ENCODE measurements around the gene IL2RG.

The IL2RG gene

DNA sequence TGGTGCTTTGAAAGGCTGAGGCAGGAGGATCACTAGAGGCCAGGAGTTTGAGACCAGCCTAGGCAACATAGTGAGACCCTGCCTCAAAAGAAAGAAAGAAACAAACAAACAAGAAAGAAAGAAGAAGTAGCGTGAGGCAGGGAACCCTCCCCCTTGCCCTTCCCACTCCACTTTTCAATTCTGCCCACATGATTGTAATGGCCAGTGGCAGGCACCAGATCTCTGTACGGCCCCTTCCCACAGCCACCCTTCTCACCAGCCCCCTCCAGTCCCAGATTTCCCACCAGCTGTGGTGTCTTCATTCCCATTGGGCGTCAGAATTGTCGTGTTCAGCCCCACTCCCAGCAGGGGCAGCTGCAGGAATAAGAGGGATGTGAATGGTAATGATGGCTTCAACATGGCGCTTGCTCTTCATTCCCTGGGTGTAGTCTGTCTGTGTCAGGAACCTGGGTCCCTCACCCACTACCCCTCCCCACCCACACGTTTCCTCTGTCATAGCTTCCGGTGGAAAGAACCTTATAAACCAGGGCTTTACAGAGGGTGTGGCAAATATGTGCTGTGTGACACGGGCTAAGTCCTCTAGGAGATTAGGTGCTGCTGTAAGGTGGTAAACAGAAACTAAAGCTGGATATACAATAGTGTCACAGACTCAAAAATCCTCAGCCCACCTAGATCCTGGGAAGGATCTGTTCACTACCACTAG lies at the start of gene IL2RG:
Gene IL2RG, minus strand, starts transcription at position 437 of the 703 bp plus-strand sequence. Its CDS starts 38 bp downstream, at position 399.
- DNase-seq (ENCODE audit: low read depth in 4 of 4, low spot score in 1 of 4), result peak; percentile 30 to 61 (median 48)

DNA sequence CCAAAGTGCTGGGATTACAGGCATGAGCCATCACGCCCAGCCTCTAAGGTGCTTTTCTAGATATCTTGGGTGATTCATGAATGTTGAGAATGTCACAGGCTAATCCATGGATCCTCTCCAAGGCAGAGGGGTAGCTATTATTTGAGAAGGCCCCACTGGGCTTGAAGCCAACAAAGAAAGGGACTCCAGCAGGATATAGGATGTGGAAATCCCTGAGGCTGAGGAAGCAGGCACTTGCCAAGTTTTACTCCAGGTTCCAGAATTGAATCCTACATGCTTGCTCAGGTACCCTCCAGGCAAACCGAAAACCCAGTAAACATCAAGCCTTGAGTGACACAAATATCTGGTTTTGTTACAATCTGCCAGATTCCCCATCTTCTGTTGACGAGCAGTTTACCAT lies 49.1 kb upstream of the IL2RG start:
- DNase-seq (ENCODE audit: low read depth in 4 of 4, low spot score in 1 of 4), result no peak

DNA sequence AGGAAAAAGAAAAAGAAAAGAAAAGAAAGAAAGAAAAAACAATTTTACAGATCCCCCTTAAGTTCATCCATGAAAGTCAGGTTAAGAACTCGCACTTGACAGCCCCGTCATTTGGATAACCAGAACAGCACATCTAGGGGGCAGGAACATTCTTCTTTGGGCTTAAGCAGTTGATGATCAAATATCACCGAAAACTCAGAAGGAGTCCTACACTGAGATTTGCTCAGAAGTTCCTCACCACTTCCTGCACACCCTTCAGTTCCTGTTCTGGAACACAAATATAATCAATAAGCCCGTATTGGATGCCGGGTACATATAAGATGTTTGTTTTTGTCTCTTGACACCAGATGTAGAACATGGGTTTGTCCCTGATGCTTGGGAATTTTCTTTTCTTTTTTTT lies 48.0 kb upstream of the IL2RG start:
- DNase-seq (ENCODE audit: low read depth in 4 of 4, low spot score in 1 of 4), result no peak

DNA sequence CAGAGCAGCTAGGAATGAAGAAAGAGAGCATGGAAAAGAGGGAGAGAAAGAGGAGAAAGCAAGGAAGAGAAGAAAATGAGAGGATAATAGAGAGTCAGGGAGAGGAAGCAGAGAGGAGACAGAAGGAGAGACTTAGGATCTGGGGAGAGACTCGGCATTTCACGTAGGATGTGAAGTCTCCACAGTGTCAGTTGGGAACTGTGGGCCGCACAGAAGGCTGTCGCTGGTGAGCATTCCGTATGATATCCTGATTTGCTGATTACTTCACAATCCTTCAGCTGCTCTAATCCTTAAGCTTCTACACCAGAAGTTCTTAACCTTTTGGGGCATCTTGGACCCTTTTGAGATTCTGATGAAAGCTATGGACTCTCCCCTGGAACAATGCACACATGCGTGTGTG lies 47.2 kb upstream of the IL2RG start:
- DNase-seq (ENCODE audit: low read depth in 4 of 4, low spot score in 1 of 4), result no peak

DNA sequence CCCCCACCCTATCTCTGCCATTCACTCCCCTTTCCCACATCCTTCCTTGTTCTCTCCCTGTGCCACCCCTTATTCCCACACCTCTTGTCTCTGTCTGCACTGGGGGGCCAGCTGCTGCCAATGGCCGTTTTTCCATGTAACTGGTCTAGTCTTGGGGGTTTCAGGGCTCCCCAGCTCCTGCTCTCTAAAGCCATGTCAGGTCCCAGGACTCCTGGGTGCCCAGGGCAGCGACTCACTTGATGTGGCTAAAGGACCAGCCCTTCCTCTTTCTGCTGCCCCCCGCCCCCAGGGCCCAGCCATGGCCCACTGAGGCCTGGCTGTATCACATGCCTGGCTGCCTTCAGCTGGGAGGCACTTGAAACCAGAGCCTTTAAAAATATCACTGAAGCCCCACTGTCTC lies 43.3 kb upstream of the IL2RG start:
- DNase-seq (ENCODE audit: low read depth in 4 of 4, low spot score in 1 of 4), result no peak

DNA sequence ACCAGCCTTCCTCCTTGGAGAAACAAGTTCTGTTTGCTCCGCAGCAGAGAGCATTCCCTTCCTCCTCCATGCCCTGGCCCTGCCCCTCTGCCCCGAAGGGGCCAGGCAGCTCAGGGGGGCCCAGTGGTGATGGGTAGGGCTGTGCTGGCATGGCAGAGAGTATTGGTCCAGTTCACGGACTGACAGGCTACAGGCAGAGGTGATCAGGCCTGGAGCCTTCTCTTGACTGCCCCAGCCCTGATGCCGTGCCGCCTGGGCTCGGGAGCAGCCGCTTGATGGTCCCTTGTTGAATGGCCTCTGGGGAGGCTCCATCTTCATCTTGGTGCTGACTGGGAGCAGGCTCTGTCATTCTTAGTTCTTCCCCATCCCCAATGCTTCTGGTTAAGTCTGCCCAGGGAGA lies 42.8 kb upstream of the IL2RG start:
- no peak for DNase-seq (ENCODE audit: low read depth in 4 of 4, low spot score in 1 of 4)

DNA sequence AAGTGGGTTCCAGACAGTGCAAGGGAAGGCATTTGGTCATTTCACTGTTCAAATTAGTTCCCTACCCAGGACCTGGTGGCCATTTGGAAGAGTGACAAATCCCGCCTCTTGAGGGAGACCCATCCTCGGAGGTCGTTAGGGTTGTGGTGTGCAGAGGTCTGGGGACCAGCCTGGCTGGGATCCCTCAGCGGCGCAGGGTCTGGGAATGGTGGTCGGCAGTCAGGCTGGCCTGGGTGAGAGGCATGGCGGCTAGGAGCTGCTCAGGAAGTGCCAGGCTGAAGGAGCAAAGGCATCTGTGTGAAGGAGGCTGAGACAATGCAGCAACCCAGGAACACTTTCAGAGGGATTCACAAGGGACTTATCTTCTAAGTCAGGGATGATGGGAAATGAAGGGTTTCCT lies 40.0 kb upstream of the IL2RG start:
- no peak for DNase-seq (ENCODE audit: low read depth in 4 of 4, low spot score in 1 of 4)

DNA sequence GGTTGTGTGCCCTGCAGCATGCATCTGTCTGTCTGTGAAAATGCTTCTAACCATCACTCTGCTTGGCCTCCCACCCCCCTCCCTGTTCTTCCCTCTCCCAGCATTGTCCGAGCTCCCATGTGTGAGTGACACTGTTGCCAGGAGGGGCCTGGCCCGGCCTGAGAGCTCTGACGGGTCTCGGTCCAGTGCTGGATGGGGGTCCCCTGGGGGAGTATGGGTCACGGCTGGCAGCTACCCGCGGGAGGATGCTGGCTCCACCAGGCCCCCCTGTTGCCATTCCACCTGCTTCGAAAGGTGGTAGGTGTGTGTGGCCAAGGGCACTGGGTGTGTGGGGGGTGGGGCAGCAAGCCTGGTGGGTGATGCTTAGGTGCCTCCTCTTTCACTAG lies 36.9 kb upstream of the IL2RG start:
- no peak for DNase-seq (ENCODE audit: low read depth in 4 of 4, low spot score in 1 of 4)

DNA sequence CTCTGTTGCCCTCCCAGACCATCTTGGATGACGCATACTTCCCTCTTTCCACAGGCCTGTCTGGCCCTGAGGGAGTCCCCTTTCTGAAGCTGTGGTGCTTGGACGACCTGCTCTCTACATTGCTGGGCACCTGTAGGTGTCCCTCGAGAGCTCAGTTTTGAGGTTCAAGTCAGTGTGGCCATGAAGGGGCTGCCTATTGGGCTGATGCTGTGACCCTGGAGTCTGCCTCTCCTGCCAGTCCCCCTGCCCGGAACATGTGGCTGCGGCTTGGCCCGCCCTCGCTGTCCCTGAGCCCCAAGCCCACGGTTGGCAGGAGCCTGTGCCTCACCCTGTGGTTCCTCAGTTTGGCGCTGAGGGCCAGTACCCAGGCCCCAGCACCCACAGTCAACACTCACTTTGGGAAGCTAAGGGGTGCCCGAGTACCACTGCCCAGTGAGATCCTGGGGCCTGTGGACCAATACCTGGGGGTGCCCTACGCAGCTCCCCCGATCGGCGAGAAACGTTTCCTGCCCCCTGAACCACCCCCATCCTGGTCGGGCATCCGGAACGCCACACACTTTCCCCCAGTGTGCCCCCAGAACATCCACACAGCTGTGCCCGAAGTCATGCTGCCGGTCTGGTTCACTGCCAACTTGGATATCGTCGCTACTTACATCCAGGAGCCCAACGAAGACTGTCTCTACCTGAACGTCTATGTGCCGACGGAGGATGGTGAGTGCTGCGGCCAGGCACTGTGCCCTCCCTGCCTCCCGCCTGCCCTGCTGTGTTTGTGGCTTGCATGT lies 36.3 kb upstream of the IL2RG start:
- no peak for DNase-seq (ENCODE audit: low read depth in 4 of 4, low spot score in 1 of 4)

DNA sequence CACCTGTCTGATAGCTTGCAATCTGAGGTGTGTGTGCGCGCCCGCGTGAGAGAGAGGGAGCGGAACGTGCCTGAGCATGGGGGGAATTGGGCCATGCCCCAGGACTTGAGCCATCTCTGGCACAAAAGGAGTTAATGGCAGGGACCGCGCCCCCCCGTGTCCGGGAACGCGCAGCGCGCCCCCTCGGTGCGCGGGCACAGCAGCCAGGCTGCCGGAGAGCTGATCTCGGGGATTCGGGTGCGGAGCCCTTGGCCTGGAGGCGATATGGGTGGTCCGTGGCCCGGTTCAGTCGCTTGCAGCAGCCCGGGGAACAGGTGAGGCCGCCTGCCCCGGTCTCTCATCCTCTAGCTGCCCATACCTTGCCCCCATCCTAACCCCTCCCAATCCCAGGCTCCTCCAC lies 33.3 kb upstream of the IL2RG start, which contains the start of gene NLGN3:
Gene NLGN3, plus strand, starts transcription at position 191 of the 400 bp plus-strand sequence. CDS start 2,909 bp downstream, outside the sequence.
- DNase-seq (ENCODE audit: low read depth in 4 of 4, low spot score in 1 of 4), result no peak

DNA sequence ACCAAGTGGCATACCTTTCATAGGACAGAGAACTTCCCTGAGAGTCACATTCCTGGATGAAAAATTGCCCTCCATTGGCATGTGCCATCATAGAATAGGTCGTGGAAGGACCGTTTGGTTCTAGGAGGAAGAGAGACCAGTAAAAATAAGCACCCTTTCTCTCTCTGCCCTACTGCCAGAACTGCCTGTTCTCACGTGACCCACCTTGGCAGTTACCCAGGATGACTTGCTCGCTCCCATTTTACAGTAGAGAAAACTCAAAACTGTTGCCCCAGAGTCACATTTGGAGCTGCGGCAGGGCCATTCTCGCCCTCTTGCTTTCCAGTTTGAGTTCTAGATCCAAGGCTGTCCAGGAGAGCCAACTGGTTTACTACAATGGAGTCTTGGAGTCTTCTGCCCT lies 32.1 kb upstream of the IL2RG start:
- DNase-seq (ENCODE audit: low read depth in 4 of 4, low spot score in 1 of 4), result no peak

DNA sequence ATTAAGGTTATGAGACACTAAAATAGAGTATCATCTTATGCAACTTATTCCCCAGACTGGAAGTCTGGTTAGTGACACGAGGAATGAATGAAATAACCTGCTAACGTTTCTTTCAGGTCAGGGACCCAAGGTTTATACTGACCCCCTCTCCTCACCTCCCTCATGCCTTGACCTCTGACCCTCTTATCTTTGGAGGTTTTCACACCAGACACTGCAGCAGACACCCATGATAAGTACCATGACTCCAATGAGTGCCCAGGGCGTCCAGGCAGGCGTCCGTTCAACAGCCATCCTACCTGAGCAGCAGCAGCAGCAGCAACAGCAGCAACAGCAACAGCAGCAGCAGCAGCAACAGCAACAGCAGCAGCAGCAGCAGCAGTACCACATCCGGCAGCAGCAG lies 29.1 kb upstream of the IL2RG start:
- DNase-seq (ENCODE audit: low read depth in 4 of 4, low spot score in 1 of 4), result no peak

DNA sequence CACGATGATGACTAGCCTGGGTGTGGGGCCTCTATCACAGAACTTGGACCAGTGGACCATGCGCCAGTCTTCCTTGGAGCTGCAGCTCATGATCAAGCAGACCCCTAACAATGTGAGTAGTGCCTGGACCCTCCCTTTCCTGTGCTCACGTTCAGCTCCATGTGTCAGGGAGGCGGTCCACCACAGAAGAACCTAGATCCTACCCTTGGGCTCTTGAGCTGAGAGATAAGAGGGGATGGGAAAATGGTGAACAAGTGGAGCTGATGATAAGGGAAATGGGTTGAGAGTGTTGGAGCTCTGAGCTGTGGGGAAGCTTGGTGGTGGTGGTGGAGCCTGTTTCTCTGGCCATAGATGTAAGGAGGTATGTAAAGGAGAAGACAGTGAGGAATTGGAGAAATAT lies 20.1 kb upstream of the IL2RG start:
- no peak for DNase-seq (ENCODE audit: low read depth in 4 of 4, low spot score in 1 of 4)

DNA sequence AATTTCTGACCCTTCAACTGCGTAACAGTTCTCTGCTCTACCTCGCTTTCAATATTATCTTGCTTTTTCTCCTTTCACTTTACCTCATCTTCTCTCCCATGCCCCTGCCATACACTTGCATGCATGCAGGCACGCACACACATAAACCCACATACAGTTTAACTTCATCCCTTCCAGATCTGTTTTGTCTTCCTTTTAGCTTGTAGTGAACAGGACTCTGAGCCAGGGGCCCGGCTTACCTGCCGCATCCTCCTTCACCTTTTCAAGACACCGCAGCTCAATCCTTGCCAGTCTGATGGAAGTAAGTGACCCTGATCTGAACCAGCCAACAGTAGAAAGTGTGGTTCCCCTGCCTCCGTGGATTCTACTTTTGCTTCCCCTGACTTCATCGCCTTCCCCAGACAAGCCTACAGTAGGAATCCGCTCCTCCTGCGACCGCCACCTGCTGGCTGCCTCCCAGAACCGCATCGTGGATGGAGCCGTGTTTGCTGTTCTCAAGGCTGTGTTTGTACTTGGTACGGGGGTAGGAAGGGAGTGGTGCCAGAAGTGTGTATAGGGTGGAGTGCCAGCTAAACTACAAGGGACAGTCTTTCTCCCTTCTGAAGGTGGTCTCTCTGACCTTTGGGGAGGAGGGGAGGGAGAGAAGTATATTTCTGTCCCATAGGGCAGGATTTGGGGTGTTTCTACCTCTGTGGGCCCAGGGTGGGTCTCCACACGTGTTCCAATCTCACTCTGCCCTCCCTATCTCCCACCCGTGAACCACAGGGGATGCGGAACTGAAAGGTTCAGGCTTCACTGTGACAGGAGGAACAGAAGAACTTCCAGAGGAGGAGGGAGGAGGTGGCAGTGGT lies 17.8 kb upstream of the IL2RG start:
- peak; percentile 34 to 71 (median 50) for DNase-seq (ENCODE audit: low read depth in 4 of 4, low spot score in 1 of 4)

DNA sequence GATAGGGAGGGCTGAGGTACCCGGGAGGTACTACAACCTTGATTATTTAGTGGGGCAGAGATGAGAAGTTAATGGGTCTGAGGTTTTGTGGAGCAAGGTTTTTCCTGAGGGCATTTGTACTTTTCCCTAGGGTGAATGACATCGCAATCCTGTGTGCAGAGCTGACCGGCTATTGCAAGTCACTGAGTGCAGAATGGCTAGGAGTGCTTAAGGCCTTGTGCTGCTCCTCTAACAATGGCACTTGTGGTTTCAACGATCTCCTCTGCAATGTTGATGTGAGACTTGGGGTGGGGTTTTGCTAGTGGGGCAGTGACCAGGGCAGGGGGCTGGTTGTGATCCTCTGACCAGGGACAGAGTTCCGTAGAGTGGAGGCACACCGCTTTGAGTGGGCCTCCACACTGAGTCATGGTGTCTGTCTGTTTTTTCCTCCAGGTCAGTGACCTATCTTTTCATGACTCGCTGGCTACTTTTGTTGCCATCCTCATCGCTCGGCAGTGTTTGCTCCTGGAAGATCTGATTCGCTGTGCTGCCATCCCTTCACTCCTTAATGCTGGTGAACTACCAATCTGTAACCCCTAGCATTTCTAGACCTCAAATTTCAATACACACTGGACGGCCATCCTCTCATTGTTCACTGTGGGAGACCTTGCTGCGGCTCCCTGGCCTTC lies 16.9 kb upstream of the IL2RG start:
- no peak for DNase-seq (ENCODE audit: low read depth in 4 of 4, low spot score in 1 of 4)

DNA sequence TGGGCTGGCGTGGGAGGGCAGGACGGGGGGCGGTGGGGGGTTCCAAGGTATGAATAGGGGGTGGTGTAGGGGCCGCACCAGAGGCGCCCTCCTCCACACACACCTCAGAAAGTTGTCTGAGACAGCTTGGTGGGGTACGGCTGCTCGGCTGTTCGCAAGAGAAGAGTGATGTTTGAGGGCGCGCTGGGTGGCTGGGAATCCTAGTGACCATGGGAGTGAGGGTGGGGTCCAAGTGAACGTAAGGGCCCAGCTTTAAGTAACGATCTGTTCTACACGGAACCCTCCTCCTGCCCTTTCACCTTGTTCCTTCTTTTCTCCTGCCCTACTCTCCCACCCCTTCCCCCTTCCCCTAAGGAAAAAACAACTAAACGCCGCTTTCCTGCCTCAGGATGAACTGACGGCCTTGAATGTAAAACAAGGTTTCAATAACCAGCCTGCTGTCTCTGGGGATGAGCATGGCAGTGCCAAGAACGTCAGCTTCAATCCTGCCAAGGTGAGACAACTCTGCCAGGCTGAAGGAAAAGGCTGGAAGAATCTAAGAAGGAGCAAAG lies 7.7 kb upstream of the IL2RG start:
- DNase-seq (ENCODE audit: low read depth in 4 of 4, low spot score in 1 of 4), result no peak

DNA sequence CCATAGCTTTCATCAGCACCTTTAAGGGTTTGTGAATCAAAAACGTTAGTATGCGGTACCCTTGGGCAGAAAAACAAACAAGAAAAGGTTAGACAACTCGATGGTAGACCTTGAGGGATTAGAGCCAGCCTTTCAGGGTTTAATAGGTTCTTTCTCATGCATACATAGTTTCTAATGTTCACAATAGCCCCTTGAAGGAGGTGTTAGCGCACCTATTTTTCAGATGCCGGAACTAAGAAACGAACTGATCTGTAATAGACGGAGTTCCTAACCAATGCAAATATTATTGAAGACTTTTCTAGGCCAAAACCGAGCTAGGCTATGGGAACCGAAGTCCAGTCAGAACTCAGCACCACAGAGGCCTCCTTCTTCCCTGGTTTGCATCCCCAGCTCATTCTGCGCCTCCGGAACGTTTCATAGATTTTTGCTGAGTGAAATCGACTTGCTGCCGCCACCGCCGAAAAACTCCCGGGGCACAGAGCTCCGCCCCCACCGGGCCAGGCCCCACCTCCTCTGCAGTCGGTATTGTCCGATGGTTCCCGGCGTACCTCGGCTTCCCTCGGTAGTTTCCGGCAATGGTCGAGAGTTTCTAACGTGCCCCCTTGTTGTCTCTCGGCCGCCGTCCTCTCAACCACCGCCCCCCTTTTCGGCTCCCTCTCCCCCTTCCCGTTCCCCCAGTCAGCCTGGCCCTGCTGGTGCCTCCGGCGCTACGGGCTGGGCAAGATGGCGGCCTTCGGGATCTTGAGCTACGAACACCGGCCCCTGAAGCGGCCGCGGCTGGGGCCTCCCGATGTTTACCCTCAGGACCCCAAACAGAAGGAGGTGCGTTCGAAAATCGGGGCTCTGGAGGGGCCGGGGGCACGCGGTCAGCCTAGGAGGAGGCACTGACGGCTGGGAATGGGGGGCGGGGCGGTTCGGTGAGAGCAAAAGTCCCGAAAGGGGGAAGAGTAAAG lies 6.9 kb upstream of the IL2RG start, which contains the start of gene MED12:
Gene MED12, plus strand, starts transcription at position 565 of the 953 bp plus-strand sequence. Its CDS starts 159 bp downstream, at position 724.
- DNase-seq (ENCODE audit: low read depth in 4 of 4, low spot score in 1 of 4), result peak; percentile 49 to 77 (median 66)

DNA sequence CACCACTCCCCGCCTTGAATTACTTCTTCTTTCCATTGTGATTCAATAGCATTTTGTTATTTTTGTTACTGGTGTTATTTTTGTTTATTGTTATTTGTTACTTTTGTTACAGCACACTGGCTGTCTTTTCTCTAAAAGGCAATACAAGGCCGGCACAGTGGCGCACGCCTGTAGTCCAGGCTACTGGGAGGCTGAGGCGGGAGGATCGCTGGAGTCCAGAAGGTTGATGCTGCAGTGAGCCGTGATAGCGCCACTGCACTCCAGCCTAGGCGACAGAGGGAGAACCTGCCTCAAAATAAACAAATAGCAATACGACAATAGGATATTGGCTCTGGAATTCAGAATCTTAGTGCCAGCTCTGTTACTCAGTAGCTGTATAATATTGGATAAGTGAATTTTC lies 6.0 kb upstream of the IL2RG start:
- DNase-seq (ENCODE audit: low read depth in 4 of 4, low spot score in 1 of 4), result no peak

DNA sequence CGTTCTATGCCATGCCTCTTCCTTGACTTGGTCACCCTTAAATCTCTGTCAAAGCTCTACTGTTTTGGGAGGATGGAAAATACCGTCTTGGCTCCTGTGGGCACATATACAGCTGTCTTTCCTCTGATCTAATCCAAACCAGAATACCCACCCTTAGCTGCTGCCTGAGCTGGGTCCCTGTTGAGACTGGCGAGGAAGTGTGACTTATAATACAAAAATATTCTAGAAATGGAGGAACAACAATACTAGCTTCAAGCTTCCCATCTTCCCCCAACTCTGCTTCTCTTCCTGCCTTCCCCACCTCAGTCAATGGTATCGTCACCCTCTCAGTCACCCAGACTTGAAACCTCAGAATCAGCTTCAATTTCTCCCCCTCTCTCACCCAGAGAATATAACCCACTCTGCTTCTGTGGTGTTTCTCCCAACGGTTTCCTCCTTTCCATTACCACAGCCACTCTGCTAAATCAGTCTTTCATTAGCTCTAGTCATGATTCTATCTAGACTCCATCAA lies 599 bp upstream of the IL2RG start:
- DNase-seq (ENCODE audit: low read depth in 4 of 4, low spot score in 1 of 4), result no peak
